IPS DF 4.7 (cell line): Measurements from ENCODE around the gene RAB31.

Experiments
- DNase-seq: peaks from one replicate; pipeline ENCODE4 v3.0.0-alpha.2; 2013; ENCODE audit warnings: low spot score; ENCODE audit errors: extremely low read depth

The RAB31 gene

DNA sequence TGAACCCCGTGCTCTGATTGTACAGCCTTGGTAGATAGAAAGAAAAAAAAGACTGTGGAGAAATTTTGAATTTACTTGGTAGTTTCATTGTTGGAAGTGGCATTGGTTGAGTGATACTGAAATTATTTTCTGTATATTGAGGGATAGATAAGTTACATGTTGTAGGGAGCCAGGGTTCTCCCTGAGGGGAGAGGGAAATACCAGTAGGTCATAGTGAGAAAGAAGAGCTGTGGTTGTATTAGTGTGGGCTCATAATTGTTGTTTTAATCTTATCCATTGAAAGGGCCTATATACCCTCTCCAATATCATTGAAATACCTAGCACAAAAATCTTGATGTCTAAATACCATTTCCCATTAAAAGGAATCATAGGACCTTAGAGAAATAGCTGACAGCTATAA, 16.9 kb upstream of the RAB31 start:
- no peak for DNase-seq

DNA sequence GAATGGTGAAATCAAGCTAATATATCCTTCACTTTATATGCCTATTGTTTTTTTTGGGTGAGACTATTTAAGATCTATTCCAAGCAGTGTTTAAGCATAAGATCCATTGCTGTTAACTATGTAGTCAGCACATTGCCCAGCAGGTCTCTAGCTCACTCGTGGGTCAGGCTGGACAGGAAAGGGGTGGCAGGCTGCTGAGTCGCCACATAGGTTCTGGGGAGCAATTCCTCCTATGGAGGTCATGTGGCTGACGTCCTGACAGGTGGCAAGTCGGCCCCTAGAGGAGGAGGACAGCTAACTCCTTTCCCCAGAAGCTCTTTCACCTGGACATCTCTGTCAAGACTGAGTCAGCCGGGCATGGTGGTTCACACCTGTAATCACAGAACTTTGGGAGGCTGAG, 13.9 kb upstream of the RAB31 start:
- no peak for DNase-seq

DNA sequence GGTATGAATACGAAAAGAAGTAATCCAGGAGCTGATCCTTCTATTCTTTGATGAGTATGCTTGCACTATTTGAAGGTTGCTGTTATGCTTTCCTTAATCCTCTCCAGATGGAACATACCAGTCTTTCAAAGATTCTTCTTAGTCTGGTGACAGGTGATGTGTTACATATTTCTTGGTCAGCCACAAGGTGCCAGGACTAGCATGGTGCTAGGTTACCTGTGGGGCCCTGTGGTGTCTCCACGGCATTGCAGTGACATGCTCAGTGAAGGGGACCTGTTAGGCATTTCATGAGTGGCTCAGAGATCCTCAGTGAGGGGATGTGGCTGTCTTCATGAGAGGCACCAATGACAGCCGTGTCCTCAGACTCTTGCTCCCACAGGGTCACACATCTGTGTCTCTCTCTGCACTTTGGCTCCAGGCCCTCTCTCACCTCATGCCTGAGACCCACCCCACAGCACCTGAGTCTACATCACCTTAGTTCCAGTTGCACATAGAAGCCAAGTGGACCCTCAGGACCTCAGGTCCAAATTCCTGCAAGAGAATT, 13.1 kb upstream of the RAB31 start:
- no peak for DNase-seq

DNA sequence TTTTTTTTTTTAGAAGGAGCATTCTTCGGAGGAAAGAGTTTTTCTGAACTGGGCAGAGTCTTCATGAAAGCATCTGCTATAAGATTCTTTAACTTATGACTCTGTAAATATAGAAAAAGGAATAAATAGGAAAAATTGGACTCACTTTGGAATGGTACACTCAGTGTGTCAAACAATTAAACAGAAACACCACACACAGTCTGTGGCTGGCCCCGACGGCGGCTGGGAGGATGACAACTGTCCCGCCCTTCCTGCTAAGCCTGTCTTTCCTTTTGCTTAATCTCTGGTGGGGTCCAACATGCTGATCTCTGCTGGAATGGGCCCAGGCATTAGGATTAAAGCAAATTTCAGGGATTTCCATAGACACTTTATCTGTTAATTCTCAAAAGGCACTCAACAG, 12.5 kb upstream of the RAB31 start:
- DNase-seq, result no peak

DNA sequence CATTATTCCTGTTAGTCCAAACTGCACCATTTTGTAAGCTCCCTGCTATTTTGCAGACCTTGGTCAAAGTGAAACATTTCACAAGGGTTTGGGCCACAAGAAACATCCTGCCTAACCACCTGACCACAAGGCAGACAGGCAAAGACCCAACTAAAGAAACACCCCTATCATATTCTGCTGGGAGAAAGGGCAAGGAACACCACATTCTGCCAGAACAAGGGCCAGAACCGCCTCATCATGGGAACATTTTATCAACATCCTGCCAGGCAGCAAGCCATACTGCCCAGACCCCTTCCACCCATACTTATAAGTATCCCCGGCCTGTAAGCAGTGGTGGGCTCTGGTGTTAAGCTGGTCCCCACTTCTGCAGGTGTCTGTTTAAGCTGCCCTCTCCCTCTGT, 12.0 kb upstream of the RAB31 start:
- DNase-seq, result no peak

DNA sequence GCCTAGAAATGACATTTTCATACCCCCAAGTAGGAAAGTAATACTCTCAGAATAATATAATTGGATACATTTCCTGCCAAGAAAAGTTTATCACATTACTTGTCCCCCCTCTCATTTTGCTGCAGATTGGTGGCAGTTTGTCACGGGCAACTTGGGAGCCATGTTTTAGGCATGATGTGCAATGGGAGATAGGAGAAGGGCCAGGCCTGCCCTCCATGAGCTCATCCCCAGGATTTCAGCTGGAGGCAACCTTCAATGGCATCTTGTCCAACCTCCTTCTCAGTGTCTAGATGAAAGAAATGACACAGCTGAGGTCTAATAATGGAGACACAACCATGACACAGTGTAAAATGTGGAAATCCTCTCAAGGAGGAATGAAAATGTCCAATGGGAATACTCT, 11.4 kb upstream of the RAB31 start:
- no peak for DNase-seq

DNA sequence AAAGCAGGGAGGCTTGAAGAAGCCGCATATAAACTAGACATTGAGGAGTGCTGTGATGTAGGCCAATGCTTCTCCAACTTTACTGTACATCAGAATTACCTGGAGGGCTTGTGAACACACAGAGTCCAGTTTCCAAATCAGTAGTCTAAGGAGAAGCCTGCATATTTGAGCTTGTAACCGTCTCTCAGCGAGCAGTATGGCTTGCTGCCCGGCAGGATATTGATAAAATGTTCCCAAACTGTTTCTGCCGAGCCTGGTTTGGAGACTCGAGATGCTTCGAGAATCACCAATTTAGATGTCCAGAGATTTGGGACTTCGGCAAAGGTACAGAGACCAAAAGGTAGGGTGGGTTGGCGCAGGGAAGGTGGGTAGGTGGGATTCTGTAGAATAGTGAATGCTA, 11.0 kb upstream of the RAB31 start:
- no peak for DNase-seq

DNA sequence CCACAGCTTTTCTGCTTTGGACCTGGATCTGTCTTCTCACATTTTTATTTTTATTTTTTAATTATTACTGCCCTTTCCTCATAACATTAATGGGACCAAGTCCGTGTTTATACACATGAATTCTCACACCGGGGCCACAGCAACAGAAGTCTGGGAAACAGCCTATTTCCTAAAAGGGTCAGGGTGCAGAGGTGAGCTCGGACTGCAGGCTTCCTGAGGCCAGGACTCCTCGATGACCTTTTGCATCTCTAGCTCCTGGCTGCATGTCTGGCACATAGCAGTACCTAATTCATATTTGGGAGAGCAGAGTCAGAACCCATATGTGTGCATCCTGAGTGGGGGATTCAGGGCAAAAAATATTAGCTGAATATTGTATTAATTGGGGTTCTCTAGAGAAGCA, 9.6 kb upstream of the RAB31 start:
- DNase-seq, result no peak

DNA sequence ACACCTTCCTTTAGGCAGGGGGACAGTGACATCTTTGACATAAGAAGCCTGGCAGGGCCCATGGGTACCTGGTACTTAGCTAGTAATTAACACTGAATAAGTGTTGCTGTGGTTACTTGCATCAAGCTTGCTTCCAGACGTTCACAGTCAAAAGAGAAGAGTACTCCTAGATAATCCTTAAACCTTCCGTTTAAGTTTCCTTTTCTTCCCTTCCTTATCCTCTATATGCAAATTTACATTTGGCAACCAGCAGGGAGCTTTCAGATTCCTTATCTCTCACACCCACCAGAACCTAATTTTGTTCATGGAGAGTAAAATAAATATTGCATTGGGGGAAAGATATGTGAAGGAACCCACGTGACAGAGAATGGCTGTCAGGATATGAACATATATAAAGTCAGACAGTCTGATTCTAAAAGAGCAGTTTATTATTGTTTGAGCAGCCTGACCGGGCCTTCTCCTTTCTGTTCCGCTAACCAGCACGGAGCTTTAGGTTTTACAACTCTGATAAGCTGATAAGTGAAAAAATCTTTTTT, 7.8 kb upstream of the RAB31 start:
- no peak for DNase-seq

DNA sequence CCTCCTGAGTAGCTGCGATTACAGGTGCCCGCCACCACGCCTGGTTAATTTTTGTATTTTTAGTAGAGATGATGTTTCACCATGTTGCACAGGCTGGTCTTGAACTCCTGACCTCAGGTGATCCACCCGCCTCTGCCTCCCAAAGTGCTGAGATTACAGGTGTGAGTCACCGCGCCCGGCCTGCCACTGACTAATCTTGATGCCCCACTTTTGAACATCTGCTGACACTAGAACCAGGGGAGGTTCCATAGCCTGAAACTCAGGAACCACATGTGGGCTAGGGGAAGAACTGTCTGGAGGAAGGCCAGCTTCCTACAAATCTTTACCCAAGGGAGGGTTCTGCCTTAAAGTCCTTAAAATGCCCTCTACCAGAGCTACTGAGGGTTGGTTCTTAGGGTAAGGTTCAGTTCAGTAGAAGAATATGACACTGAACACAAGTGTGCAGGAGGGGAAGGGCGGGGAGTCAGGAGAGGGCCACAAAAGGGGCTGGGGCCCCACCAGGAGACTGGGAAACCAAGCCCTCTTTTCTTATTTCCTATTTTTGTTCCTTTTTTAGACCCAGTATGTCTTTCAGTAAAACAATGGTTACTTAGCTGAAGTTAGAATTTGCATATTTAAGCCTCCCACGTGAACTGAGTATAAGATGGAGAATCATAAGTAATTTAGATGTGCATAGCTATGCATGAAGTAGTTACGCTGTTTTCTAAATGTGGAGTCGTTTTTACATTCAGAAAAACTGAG, 6.3 kb upstream of the RAB31 start:
- no peak for DNase-seq

DNA sequence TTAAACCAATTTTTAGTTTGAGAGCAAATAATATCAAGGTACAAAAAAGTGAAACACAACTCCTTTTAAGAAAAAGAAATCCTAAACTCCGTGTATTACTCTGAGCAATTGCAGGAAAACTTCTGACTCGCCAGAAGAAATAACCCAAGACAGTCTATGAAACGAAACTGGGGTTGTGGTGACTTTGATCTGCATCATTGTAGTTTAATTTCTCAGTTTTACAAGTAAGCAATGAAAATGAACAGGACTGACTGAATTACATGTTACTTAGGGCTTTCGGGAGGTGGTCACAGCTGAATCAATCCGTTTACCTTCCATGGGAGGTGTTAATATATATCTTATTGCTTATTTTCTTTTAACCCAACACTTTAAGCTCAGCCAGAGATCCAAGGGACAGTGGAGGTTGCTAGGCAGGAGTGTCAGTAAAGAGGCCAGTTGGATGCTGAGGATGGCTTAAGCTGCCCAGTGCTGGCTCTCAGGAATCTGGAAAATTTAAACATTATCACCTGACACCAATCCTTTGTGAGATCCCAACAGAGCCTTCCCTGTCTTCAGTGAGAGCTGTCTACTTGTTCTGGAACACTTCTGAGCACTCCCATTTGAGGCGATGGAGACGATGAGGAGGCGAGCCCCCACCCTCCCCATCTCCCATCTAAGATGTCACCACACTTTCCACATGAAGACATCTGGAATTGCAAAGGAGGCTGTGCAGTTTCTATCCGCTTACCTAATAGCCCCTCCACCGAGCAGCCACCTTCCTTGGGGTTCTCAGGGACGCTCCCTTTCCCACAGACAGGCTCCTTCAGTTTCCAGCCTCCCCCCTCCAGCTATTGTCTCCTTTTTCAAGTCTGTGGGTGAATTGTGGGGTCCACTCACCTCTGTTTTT, 3.6 kb upstream of the RAB31 start:
- DNase-seq, result no peak

DNA sequence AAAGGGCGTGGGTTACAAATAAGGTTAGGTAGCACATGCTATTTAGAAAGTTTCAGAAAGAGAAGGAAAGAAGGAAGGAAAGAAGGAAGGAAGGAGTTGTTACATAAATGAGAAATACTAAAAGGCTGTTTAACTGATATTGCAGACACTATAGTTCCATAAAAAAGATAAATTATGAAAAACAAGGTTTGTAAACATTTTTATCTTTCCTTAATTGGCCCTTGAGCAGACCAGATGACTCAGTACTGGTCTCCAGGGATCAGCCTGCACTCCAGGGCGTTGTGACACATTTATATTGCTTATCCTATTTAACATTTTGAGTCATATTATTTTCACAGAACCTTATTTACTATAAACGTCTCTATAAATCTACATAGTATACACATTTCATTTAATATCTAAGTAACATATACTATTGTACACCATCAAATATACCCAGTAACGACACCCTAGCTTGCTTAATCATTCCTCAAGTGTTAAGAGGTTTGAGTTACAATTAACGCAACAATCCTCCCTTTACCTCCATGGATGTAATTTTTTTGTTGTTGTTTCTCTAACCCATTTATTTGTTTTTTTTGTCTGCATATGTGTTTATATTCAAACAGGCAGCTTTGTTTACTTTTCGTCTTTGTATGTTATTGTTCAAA, 2.8 kb upstream of the RAB31 start:
- no peak for DNase-seq

DNA sequence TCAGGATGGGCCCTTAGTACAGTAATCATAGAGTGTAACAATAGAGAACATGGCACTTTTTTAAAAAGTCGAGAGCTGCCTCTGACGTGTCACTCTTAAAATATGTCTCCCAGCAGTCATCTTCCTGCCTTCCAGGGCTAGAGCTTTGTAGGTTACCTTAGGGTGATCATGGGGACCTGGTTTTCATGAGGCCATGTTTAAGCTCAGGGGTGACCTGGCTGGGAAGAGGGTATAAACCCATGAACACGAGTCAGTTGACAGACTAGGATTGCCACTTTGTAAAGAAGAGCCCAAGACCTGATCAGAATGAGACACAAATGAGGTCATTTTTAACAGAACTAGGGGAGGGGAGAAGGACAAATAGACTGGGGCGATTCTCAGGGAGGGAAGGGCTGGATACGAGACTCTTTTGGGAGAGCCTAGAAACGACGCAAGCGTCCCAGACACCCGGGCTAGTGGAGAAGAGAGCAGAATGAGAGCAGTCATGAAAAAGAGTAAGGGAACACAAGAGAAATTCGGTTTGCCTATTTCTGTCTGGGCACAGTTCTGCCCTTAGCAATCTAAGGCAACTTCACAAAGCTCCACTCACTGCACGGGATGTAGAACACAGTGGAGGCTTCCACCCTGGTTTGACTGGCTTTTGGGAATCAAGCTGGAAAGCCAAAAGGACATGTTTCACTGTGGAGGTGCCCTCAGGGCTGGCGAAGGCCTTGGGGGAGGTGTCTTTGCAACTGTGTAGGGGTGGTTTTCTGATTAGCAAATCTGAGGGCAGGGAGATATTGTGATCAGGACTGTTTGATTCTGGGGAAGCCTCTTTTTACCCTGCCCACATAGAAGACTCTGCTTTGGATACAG, 1.8 kb upstream of the RAB31 start:
- no peak for DNase-seq

DNA sequence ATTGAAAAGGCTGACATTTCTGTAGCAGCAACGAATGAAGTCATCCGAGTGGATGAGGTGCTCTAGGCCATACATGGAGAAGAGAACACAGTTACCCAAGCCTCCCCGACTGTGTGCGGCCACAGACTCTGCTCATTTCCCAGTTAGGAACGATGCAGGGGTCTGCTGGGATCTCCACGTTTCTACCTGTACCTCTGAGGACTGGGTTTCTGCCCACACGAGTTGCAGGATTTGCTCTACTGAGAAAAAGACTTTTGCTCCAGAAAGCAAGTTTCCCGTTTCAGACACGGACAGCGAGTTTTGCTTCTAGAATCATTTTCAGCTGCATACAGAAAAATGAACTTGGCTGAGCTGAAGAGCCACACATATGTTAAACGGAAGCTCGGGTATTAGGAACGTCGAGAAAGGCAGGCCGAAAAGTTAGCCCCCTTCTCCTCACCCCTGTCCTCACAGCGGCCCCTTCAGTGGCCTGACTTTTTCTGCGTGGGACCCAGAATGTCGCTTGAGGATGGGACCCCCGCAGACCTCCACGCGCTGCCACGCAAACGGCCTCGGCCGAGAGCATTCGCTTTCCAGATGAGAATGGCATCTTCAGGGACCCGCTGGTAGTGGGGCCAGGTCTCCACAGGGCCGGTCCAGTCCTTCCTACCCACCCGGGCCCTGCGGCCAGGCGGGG, 582 bp upstream of the RAB31 start:
- no peak for DNase-seq

DNA sequence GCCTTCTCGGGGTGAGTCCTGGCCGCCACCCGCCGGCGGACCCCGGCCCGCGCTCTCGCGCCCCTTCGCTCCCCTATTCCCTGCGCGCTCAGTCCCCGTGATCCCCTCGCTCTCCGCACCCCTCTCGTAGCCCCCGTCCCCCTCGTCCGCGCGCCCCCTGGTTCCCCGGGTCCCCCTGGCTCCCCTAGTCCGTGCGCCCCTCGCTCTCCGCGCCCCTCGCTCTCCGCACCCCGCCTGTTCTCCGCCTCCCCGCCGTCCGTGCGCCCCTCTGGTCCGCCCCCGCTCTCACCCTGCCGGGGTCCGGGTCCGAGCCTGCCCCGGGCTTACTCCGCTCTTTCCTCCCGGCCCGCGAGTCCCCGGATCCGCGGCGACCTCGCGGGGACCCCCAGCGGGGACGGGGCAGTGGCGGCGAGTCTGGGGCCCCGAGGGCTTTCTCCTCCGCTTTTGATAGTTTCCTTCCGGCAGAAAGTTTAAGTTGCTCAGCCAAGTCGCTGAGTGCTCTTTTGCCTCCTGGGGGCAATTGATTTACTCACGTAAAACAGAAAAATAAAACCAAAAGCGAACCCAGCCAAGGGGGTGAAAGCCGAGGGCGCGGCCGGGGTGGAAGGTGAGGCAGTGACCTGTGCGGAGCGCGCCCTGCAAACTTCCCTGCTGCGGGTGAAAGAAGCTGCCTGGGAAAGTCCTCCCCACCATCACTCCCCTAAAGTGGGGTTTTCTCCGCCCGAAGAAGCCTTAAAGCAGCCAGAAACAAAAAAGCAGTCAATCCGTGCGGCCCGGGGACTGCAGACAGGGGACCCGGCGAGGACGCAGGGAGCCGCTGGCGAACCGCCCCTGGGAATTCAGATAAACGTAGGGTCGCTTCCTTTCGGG, 568 bp downstream of the RAB31 start:
- no peak for DNase-seq

DNA sequence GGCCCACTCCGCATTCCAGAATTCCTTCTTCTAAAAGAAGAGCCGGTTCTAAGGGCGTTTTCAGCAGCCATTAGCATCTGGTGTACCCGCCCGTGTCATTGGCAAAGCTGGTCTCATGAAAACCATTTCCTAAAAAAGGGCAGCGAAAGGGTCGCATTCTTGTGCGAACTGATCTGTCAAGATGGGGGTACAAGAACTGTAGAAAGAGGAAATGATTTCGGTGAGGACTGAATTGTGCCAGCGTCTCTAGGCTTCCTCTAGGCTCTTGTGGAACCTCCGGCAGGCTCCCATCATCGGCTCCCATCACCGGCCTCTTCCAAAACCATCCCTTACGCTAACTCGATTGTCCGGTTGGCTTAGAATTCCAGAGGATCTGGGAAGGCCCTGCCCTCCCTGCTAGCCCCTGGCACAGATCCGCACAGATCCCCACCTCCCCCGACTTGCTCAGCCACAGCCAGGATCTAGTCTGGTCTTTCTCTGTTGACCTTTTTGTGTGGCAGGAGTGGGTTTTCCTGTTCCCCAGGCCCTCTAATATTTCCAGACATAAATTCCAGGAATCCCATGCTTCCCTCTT, 1.3 kb downstream of the RAB31 start:
- DNase-seq, result peak; percentile 22

DNA sequence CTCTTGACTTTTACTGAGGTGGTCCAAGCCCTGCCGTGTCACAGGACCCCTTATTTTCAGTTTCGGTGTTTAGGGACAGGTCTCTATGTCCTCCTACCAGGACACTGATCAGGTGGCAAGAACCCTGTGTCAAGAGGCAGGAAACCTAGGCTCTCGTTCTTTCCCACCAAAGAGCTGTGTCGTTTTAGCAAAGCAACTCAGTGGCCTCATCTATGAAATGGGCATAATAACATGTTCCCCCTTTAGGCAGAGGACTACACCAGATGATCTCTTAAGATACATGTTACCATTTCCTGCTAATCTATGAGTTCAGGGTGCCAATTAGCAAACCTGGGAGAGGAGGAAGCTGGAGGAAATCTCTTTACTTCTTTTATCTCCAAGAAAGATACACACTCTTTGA, 1.9 kb downstream of the RAB31 start:
- no peak for DNase-seq

DNA sequence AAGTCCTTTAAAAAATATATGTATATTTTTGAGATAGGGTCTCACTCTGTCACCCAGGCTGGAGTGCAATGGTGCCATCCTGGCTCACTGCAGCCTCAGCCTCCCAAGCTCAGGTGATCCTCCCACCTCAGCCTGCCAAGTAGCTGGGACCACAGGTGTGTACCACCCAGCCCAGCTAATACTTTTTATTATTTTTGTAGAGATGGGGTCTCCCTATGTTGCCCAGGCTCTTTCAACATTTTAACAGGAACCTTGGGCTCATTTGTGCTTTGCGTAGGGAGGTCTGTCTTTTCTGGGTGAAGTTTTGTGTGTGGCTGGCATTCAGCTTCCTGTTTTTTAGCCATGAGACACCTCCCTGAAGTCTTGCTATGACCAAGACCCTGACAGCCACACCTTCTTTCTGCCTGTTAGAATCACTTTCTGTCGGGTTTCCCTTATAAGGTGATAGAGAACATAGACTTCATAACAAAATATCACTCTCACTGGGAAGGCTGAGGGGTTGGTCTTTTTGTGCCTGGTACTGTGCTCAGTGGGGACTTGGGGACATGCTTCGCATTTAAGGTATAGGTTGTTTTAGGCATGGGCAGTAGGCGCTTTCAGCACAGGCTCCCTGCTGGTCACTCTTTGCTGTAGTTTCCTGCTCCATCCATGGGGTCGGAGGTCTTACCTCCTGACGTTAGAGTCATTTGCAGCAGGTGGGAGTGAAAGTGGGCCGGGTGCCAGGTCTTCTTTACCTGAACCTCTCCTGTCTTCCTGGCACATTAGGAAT, 3.4 kb downstream of the RAB31 start:
- no peak for DNase-seq
